ENCODE measurements around the gene LARGE1. TPM values are rescaled to one million over a fixed set of nuclear protein-coding genes. Genes with fewer than 3 reads are reported as not detected.

The LARGE1 gene
- total RNA-seq, 1 experiment from 2014 or later, result 1.5 TPM

DNA sequence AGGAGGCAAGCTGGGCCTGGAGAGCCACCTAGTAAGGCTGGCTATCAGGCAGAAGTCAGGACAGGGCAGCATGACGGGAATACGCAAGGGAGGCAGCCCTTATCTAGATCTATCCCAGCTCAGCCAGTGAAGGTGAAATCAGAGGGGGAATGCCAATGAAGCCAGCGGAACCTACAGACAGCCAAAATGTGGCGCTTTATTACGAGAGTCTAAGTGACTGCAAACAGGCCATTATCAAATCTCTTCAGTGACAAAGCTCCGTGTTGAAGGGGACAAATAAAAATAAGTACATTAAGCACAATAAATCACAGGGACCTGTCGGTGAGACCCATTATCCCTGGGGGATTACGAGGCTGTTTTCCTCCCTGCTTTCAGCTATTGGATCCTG lies 22.8 kb downstream of the LARGE1 start:
- Histone ChIP-seq H3K9me3 (ENCODE audit: control insufficient read depth in 1 of 2, insufficient read depth in 1 of 2, low read depth in 1 of 2, low read length in 2 of 2) (peaks cover 18 to 36% of the 10 kb centered on the region in 2 experiments; a peak in 2 of 4 replicates), H3K9me2 (ENCODE audit: insufficient read depth) (no peaks in the 10 kb centered on the region), H3K4me3 (replicated peaks in 1 of 2; ENCODE audit: low read depth in 1 of 2, low read length in 2 of 2) (no peak overlapping the region), H3K27ac (ENCODE audit: low read depth, low read length) (no peak overlapping the region), H3K36me3 (ENCODE audit: control insufficient read depth in 1 of 2, insufficient read depth in 2 of 2, low read length in 2 of 2) (no peaks in the 10 kb centered on the region), H3K4me1 (ENCODE audit: control insufficient read depth in 1 of 2, insufficient read depth in 2 of 2, low read length in 2 of 2) (no peaks in the 10 kb centered on the region), H3K9ac (ENCODE audit: low read length) (no peak overlapping the region), H2AFZ (ENCODE audit: low read depth, low read length, poor library complexity, severe bottlenecking) (no peak overlapping the region), H3K27me3 (ENCODE audit: insufficient read depth, low read length) (no peaks in the 10 kb centered on the region), H3K4me2 (ENCODE audit: low read length) (no peak overlapping the region), H3K79me2 (ENCODE audit: insufficient read depth, low read length) (no peaks in the 10 kb centered on the region), H4K20me1 (ENCODE audit: insufficient read depth) (no peaks in the 10 kb centered on the region)
- ChIA-PET CTCF (no interaction called here), RAD21 (ENCODE audit: low non-redundant PET in 1 of 2, low total read pairs in 2 of 2, uncharacterized antibody in 2 of 2, unreplicated experiment in 2 of 2) (no interaction called here), POLR2A (no interaction called here)
- BruUV-seq (replicated peaks), result no TSS peak
- DNase-seq (ENCODE audit: low read depth, low spot score) (no peak), ATAC-seq (no peak)
- no peak for TF ChIP-seq CBX3 (IDR thresholded peaks at IDR 0.05; ENCODE audit: low read depth)
- intact Hi-C loops (cut with micrococcal nuclease), result no loop called here

DNA sequence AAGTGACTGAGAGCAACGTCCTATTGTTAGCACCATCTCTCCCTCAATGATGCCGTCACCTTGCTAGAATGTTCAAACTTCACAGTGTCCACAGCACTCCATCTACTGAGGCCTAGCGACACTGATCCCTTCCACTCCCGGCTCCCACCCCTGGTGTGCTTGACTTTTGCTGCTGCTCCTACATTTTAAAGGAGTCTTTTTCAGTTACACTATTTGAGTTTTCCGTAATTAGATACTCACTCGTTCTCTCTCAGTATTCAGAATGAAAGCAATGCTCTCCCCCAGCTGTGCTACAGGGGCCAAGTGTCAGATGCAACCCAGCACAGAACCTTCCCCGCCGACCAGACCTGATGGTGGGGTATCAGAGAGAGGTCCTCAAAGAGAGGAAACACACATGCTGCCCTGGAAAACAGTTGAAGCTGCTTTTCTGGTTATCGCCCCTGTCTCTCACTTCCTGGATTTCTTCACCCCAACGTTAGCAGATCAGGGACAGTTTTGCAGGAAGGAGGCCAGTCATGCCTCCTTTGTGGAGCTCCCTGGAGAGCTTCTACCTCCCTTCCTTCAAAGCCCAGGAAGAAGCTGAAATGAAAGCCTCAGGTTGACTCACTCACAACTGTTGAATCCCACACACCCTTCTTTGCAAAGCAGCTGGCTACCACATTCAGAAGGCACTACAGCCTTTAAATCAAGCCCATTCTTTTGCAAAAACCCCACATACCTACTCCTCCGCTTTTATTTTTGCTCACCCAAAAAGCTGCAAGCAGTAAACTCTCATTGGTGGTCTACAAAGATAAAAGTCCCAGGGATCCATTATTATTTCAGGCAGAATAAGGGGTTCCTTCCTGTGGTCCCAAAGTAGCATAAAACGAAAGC lies 23.5 kb downstream of the LARGE1 start:
- intact Hi-C loops (cut with micrococcal nuclease), result no loop called here
- RAD21 ChIA-PET (ENCODE audit: low non-redundant PET in 1 of 2, low total read pairs in 2 of 2, uncharacterized antibody in 2 of 2, unreplicated experiment in 2 of 2), result no interaction called here
- Histone ChIP-seq H3K9me3 (ENCODE audit: control insufficient read depth in 1 of 2, insufficient read depth in 1 of 2, low read depth in 1 of 2, low read length in 2 of 2) (peaks cover 18 to 37% of the 10 kb centered on the region in 2 experiments; a peak in 2 of 4 replicates), H3K4me3 (replicated peaks in 1 of 2; ENCODE audit: low read depth in 1 of 2, low read length in 2 of 2) (no peak overlapping the region), H3K4me1 (ENCODE audit: control insufficient read depth in 1 of 2, insufficient read depth in 2 of 2, low read length in 2 of 2) (no peaks in the 10 kb centered on the region), H3K9me2 (ENCODE audit: insufficient read depth) (no peaks in the 10 kb centered on the region), H3K36me3 (ENCODE audit: control insufficient read depth in 1 of 2, insufficient read depth in 2 of 2, low read length in 2 of 2) (no peaks in the 10 kb centered on the region), H3K79me2 (ENCODE audit: insufficient read depth, low read length) (no peaks in the 10 kb centered on the region), H2AFZ (ENCODE audit: low read depth, low read length, poor library complexity, severe bottlenecking) (no peak overlapping the region), H3K27ac (ENCODE audit: low read depth, low read length) (no peak overlapping the region), H3K9ac (ENCODE audit: low read length) (no peak overlapping the region), H4K20me1 (ENCODE audit: insufficient read depth) (no peaks in the 10 kb centered on the region), H3K27me3 (ENCODE audit: insufficient read depth, low read length) (no peaks in the 10 kb centered on the region), H3K4me2 (ENCODE audit: low read length) (no peak overlapping the region)
- CTCF ChIA-PET, result no interaction called here
- BruUV-seq (replicated peaks), result no TSS peak
- TF ChIP-seq CEBPB (IDR thresholded peaks at IDR 0.05; ENCODE audit: low read depth) (no peak), CBX3 (IDR thresholded peaks at IDR 0.05; ENCODE audit: low read depth) (no peak), TCF7L2 (IDR thresholded peaks at IDR 0.05; ENCODE audit: borderline replicate concordance, extremely low read depth, insufficient read depth, insufficient read length) (no peak), YY1 (IDR thresholded peaks at IDR 0.05; ENCODE audit: extremely low read depth, insufficient replicate concordance, low read depth, low read length) (no peak), EZH2 (IDR thresholded peaks at IDR 0.05) (no peak), JUND (IDR thresholded peaks at IDR 0.05) (no peak), SRF (IDR thresholded peaks at IDR 0.05; ENCODE audit: low read depth) (no peak), ZFX (IDR thresholded peaks at IDR 0.05) (no peak), POLR2A (IDR thresholded peaks at IDR 0.05; ENCODE audit: borderline replicate concordance, extremely low read depth, insufficient read depth, insufficient read length) (no peak)
- TF ChIP-seq, protein P1, sequence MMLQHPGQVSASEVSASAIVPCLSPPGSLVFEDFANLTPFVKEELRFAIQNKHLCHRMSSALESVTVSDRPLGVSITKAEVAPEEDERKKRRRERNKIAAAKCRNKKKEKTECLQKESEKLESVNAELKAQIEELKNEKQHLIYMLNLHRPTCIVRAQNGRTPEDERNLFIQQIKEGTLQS (IDR thresholded peaks at IDR 0.05), result no peak
- TF ChIP-seq, protein P2, sequence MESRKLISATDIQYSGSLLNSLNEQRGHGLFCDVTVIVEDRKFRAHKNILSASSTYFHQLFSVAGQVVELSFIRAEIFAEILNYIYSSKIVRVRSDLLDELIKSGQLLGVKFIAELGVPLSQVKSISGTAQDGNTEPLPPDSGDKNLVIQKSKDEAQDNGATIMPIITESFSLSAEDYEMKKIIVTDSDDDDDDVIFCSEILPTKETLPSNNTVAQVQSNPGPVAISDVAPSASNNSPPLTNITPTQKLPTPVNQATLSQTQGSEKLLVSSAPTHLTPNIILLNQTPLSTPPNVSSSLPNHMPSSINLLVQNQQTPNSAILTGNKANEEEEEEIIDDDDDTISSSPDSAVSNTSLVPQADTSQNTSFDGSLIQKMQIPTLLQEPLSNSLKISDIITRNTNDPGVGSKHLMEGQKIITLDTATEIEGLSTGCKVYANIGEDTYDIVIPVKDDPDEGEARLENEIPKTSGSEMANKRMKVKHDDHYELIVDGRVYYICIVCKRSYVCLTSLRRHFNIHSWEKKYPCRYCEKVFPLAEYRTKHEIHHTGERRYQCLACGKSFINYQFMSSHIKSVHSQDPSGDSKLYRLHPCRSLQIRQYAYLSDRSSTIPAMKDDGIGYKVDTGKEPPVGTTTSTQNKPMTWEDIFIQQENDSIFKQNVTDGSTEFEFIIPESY (IDR thresholded peaks at IDR 0.05; ENCODE audit: extremely low read depth, insufficient replicate concordance, low read length), result no peak
- TF ChIP-seq, protein P3, sequence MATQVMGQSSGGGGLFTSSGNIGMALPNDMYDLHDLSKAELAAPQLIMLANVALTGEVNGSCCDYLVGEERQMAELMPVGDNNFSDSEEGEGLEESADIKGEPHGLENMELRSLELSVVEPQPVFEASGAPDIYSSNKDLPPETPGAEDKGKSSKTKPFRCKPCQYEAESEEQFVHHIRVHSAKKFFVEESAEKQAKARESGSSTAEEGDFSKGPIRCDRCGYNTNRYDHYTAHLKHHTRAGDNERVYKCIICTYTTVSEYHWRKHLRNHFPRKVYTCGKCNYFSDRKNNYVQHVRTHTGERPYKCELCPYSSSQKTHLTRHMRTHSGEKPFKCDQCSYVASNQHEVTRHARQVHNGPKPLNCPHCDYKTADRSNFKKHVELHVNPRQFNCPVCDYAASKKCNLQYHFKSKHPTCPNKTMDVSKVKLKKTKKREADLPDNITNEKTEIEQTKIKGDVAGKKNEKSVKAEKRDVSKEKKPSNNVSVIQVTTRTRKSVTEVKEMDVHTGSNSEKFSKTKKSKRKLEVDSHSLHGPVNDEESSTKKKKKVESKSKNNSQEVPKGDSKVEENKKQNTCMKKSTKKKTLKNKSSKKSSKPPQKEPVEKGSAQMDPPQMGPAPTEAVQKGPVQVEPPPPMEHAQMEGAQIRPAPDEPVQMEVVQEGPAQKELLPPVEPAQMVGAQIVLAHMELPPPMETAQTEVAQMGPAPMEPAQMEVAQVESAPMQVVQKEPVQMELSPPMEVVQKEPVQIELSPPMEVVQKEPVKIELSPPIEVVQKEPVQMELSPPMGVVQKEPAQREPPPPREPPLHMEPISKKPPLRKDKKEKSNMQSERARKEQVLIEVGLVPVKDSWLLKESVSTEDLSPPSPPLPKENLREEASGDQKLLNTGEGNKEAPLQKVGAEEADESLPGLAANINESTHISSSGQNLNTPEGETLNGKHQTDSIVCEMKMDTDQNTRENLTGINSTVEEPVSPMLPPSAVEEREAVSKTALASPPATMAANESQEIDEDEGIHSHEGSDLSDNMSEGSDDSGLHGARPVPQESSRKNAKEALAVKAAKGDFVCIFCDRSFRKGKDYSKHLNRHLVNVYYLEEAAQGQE (IDR thresholded peaks at IDR 0.05; ENCODE audit: low read depth), result no peak
- DNase-seq (ENCODE audit: low read depth, low spot score) (no peak), ATAC-seq (no peak)
- POLR2A ChIA-PET, result no interaction called here
